Upper lobe of right lung (tissue), 1 donor: ENCODE measurements around the gene RPH3AL. TPM values are rescaled to one million over a fixed set of nuclear protein-coding genes. Genes with fewer than 3 reads are reported as not detected.

ENCODE experiments used
- ATAC-seq: fragments of 200-7000 bp; cut with Tn5 transposase; one replicate; pipeline ENCODE4 v1.9.1; 2020; ENCODE audit warnings: mild to moderate bottlenecking, moderate library complexity
- DNase-seq: peaks from one replicate; pipeline ENCODE4 v3.0.0-alpha.2; 2020
- H3K27ac ChIP-seq: fragments of 200-600 bp; one replicate; pipeline ENCODE4 v1.8.0; 2022
- H3K27me3 ChIP-seq: fragments of 200-600 bp; one replicate; pipeline ENCODE4 v1.8.0; 2022; ENCODE audit warnings: mild to moderate bottlenecking
- H3K36me3 ChIP-seq: fragments of 200-600 bp; one replicate; pipeline ENCODE4 v1.8.0; 2022
- H3K4me1 ChIP-seq: fragments of 200-600 bp; one replicate; pipeline ENCODE4 v1.8.0; 2022
- H3K4me3 ChIP-seq: fragments of 200-600 bp; one replicate; pipeline ENCODE4 v1.8.0; 2022; ENCODE audit warnings: mild to moderate bottlenecking
- H3K9me3 ChIP-seq: fragments of 200-600 bp; one replicate; pipeline ENCODE4 v1.8.0; 2022
- intact Hi-C: fragments of 100-400 bp; cut with DNase I; formaldehyde crosslinking; loops from one replicate; pipeline ENCODE4 v1.11.0; 2022
- total RNA-seq: library from RNA; stranded (reverse); fragmentation: NEBNext Ultra II Directional; extraction: Animal tissue kit (Norgen Biotek cat#: 25700); gene quantifications from one replicate; pipeline ENCODE4 v1.2.1, GENCODE V29; 2021
- TF ChIP-seq, protein P1 (sequence below): fragments of 200-600 bp; IDR thresholded peaks from one replicate; pipeline ENCODE4 v1.8.0; 2022; ENCODE audit warnings: antibody characterized with exemption
- donor health status: DM: no; HTN: yes; CAD: no; lungs with severe emphysema.

The RPH3AL gene
- total RNA-seq, 1 donor from 2014 or later, result 33.3 TPM

DNA sequence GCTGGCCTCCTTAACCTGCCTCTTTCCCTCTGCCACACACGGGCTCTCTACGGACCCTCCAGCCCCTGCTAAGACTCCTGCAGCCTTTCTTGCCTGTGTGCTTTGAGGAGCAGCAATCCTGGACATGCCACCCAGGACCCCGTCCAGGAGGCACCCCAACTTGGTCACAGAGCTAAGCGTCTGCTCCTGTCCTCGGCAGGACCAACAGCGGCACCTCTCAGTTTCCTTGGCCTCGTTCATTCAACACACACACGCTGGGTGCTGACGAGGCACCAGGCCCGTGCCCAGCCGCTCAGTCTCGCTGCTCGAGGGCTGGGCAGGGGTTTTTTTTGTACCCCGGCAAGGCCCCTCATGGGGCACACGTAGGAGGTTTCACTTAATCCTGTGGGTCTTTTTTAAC lies 15.2 kb downstream of the RPH3AL start:
- no peak for ATAC-seq
- H3K4me3 ChIP-seq, result no peak overlapping the region
- H3K27me3 ChIP-seq, result no peaks in the 10 kb centered on the region
- H3K27ac ChIP-seq, result no peak overlapping the region
- TF ChIP-seq, protein P1, sequence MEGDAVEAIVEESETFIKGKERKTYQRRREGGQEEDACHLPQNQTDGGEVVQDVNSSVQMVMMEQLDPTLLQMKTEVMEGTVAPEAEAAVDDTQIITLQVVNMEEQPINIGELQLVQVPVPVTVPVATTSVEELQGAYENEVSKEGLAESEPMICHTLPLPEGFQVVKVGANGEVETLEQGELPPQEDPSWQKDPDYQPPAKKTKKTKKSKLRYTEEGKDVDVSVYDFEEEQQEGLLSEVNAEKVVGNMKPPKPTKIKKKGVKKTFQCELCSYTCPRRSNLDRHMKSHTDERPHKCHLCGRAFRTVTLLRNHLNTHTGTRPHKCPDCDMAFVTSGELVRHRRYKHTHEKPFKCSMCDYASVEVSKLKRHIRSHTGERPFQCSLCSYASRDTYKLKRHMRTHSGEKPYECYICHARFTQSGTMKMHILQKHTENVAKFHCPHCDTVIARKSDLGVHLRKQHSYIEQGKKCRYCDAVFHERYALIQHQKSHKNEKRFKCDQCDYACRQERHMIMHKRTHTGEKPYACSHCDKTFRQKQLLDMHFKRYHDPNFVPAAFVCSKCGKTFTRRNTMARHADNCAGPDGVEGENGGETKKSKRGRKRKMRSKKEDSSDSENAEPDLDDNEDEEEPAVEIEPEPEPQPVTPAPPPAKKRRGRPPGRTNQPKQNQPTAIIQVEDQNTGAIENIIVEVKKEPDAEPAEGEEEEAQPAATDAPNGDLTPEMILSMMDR, result no peak
- H3K4me1 ChIP-seq, result peaks cover 46% of the 10 kb centered on the region
- H3K36me3 ChIP-seq, result no peaks in the 10 kb centered on the region
- DNase-seq, result peak; percentile 61
- intact Hi-C loops, result no loop called here
- no peaks in the 10 kb centered on the region for H3K9me3 ChIP-seq

DNA sequence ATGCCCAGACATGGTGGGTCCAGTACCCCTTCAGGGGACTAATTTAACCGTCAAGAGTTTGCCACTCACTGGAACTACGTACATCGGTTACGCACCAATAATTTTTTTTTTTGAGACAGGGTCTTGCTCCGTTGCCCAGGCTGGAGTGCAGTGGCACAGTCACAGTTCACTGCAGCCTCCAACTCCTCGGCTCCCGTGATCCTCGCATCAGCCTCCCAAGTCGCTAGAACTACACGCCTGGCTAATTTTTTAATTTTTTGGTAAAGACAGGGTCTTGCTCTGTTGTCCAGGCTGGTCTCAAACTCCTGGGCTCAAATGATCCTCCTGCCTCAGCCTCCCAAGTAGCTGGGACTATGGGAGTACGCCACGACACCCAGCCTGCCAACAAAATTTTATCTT lies 15.6 kb downstream of the RPH3AL start:
- ATAC-seq (no peak), DNase-seq (no peak)
- Histone ChIP-seq H3K27me3 (no peaks in the 10 kb centered on the region), H3K9me3 (no peaks in the 10 kb centered on the region), H3K27ac (no peak overlapping the region), H3K4me1 (peaks cover 46% of the 10 kb centered on the region), H3K4me3 (no peak overlapping the region), H3K36me3 (no peaks in the 10 kb centered on the region)
- intact Hi-C loops, result no loop called here
- TF ChIP-seq, protein P1, result no peak

DNA sequence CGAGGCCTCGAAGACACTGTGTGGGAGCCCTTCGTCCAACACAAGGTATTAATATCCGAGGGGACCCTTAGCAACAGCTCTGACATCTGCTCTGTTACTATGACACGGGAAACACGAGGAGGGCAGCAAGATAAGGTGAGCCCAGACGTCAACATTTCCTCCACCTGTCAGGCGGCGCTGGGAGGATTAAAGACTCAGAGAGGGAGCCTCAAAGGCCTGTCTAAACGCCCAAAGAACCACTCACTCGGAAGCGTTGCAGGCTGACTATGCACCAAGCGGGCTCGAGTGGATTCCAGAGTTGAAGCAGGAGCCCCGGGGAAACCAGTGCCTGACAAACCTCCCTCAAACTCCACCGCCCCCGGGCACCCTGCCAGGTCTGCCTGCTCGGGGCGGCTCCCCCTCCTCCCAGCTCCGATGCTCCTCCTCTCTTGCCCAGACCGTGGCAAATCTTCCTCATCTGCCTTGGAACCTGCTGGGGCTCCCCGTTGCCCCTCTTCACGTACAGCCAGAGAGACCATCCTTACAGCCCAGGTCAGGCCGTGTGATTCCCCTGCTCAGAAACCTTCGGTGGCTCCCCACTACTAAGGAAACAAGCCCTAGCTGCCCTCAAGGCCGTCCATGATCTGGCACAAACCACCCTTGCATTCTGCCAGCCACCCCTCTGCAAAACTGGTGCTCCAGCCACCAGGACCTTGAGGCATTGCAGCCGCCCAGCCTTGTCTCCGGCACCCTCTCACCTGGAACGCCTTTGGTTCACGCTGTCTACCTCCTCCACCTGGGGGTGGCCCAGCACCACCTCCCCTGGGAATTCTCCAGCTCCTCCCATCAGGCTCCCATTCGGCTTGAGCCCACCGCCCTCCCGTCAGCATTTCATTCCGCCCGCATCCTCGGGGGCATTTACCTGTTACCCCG lies 16.2 kb downstream of the RPH3AL start:
- TF ChIP-seq, protein P1, result no peak
- H3K4me3 ChIP-seq, result no peak overlapping the region
- intact Hi-C loops, result no loop called here
- ATAC-seq, result peak; percentile 53
- peaks cover 51% of the 10 kb centered on the region for H3K4me1 ChIP-seq
- peak; percentile 92 for DNase-seq
- H3K9me3 ChIP-seq, result no peaks in the 10 kb centered on the region
- H3K36me3 ChIP-seq, result no peaks in the 10 kb centered on the region
- H3K27ac ChIP-seq, result peak overlapping the region; percentile 24
- H3K27me3 ChIP-seq, result no peaks in the 10 kb centered on the region

DNA sequence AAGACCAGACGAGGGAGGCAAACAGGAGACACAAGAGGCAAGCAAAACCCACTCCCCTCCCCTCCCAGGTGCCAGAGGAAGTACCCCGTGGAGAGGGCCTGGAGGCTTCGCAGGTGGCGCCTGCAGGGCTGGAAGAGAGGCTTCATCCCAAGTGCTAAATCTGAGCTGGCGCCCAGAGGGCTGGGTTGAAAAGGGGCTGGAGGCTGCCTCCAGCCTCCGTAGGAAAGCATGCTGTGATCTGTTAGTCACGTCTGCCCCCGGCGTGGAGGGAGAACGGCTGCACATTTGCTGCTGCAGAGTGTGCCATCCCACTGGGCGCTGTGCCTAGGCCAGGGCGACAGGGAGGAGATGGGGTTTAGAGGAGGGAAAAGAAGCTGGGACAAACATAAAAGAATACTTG lies 16.9 kb downstream of the RPH3AL start:
- no peaks in the 10 kb centered on the region for H3K27me3 ChIP-seq
- H3K27ac ChIP-seq, result no peak overlapping the region
- H3K4me3 ChIP-seq, result no peak overlapping the region
- ATAC-seq (no peak), DNase-seq (peak; percentile 57)
- intact Hi-C loops, result no loop called here
- peaks cover 58% of the 10 kb centered on the region for H3K4me1 ChIP-seq
- H3K9me3 ChIP-seq, result no peaks in the 10 kb centered on the region
- no peaks in the 10 kb centered on the region for H3K36me3 ChIP-seq
- TF ChIP-seq, protein P1, result no peak

DNA sequence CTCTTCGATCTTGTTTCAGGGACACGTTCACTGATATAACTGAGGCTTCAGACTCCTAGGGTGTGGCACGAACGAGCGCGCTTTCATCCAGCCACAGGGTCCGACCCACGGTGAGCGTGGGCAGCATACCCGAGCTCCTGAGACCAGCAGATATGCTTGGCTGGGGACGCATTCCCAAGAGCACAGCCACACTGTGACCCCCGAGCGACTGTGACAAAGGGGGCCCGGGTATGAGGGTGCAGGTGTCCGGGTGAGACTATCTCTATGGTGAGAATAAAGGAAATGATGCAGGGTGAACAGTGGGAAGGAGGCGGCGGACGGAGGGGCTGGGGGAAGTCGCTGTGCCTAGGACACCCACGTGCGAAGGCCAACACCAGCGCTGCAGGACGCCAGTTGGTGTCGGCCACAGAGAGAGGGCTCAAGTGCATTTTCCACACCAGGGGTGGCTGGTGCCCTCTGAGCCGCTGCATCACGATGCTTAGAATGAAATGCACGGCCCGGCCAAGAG lies 17.6 kb downstream of the RPH3AL start:
- Histone ChIP-seq H3K36me3 (no peaks in the 10 kb centered on the region), H3K27ac (no peak overlapping the region), H3K9me3 (no peaks in the 10 kb centered on the region), H3K4me3 (no peak overlapping the region), H3K27me3 (no peaks in the 10 kb centered on the region), H3K4me1 (peaks cover 58% of the 10 kb centered on the region)
- ATAC-seq (no peak), DNase-seq (peak; percentile 59)
- intact Hi-C loops, result no loop called here
- TF ChIP-seq, protein P1, result no peak
